Astrocyte of the cerebellum (primary cell): ENCODE data around the gene DDI2.

Experiments
- DNase-seq: peaks from one replicate; pipeline ENCODE4 v3.0.0-alpha.2; 2011; ENCODE audit warnings: low read depth
- H3K4me3 ChIP-seq: 2 replicates; pipeline ENCODE4 v1.5.1; 2011; ENCODE audit warnings: mild to moderate bottlenecking, low read depth, low read length, moderate library complexity
- CTCF ChIP-seq: IDR thresholded peaks from 2 replicates; pipeline ENCODE4 v1.5.1; 2012; ENCODE audit warnings: low read length, low read depth, moderate library complexity, mild to moderate bottlenecking; ENCODE audit errors: missing control alignments
- in situ Hi-C: cut with HindIII; loops from 2 replicates; pipeline ENCODE4 v1.10.0; 2017; ENCODE audit warnings: low sequenced_read_pairs

The DDI2 gene

GRCh38 chr1:15656464-15656863 lies 39.2 kb downstream of the DDI2 start:
- no peak for DNase-seq
- in situ Hi-C loops = no loop called here
- no peak for TF ChIP-seq CTCF
- H3K4me3 ChIP-seq = no peak overlapping the region

DNA sequence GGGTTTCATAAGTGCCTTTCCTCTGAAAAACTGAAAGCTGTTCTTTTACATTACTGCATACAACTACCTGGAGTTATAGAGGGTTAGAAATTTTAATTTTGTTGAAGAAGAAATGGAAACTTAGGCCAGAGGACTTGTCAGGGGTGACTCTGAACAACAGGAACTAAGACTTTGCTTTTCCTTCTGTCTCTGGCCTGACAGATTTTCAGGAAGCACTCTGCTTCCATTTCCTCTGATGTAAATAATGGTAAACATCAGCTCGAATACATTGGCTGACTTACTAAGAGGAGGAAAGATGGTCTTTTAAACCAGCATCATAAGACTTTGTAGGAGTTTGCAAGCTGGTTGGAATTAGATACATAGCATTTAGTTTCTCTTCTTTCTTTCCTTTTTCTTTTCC lies 39.8 kb downstream of the DDI2 start:
- DNase-seq = no peak
- no peak for TF ChIP-seq CTCF
- in situ Hi-C loops = no loop called here
- no peak overlapping the region for H3K4me3 ChIP-seq

DNA sequence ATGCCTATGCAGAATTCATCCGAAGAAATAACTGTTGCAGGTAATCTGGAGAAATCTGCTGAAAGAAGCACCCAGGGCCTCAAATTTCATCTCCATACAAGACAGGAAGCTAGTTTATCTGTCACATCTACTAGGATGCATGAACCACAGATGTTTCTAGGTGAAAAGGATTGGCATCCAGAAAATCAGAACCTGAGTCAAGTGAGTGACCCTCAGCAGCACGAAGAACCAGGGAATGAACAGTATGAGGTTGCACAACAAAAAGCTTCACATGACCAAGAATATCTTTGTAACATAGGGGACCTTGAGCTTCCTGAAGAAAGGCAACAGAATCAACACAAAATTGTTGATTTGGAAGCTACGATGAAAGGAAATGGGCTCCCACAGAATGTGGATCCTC lies 42.9 kb downstream of the DDI2 start:
- no peak for DNase-seq
- in situ Hi-C loops = no loop called here
- no peak overlapping the region for H3K4me3 ChIP-seq
- no peak for TF ChIP-seq CTCF

DNA sequence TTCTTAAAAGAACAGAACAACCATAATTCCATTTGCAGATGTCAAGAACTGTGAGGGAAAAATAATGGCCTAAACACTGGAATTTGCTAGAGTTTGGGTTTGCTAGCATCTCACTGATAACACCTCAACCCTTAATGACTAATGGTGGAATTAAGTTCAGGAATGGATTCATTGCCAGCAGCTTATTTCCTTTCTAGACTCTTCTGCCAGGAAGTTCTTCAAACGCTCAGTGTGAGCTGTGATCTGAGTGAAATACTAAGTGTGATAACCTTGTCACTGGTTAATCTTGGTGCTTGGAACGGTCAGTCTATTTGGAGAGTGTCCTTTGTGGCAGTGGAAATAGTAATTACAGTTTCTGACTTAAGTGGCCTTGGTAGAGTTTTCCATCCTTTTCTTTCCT lies 45.2 kb downstream of the DDI2 start:
- no peak for DNase-seq
- TF ChIP-seq CTCF = no peak
- in situ Hi-C loops = no loop called here
- H3K4me3 ChIP-seq = no peak overlapping the region

DNA sequence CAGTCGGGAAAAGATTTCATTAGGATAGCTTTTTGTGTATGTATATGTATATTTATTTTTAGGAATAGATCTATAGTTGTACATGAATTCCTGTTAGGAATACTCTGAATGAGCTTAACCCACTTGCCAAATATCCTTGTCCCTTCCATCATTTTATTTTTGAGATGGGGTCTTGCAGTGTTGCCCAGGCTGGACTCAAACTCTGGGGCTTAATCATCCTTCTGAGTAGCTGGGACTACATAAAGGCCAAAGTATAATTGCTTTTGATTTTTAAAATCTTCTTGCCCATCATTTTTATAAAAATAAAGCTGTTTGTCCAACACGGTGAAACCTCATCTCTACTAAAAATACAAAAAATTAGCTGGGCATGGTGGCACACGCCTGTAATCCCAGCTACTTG lies 46.7 kb downstream of the DDI2 start:
- DNase-seq = no peak
- in situ Hi-C loops = no loop called here
- no peak for TF ChIP-seq CTCF
- no peak overlapping the region for H3K4me3 ChIP-seq

- no peak for TF ChIP-seq CTCF
- DNase-seq = no peak
- H3K4me3 ChIP-seq = no peak overlapping the region
- in situ Hi-C loops = no loop called here
Measured at GRCh38 chr1:15667362-15667761, 50.1 kb downstream of the DDI2 start.
